NCI-H460 (cell line): Measurements from ENCODE around the gene PLSCR2. TPM values are rescaled to one million over a fixed set of nuclear protein-coding genes. Genes with fewer than 3 reads are reported as not detected.
"Not testable (repeated sequence)": the region's sequence is repeated elsewhere in the genome, so short reads cannot be mapped to it uniquely, and the experiment has no call there.

Source experiments
- DNase-seq: peaks from one replicate; pipeline ENCODE4 v3.0.0-alpha.2; 2016; ENCODE audit warnings: low read depth; ENCODE audit errors: extremely low read depth
- polyA plus RNA-seq: library from polyadenylated mRNA; depleted of rRNA; stranded (reverse); fragments of >200 nt; gene quantifications from 2 replicates; pipeline ENCODE4 v1.2.3, GENCODE V29; 2014; cell fraction: nucleus; rRNA removed
- total RNA-seq: library from RNA; depleted of rRNA; stranded (reverse); fragments of >200 nt; shearing (Covaris generic); gene quantifications from 2 replicates; pipeline ENCODE4 v1.2.3, GENCODE V29; 2014; rRNA removed

PLSCR2 gene, protein sequence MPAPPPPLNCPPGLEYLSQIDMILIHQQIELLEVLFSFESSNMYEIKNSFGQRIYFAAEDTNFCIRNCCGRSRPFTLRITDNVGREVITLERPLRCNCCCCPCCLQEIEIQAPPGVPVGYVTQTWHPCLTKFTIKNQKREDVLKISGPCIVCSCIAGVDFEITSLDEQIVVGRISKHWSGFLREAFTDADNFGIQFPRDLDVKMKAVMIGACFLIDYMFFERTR
- total RNA-seq: 0.43 TPM in 1 of 2 replicates, not detected in the other
- not detected in 2 replicates for polyA plus RNA-seq

DNA sequence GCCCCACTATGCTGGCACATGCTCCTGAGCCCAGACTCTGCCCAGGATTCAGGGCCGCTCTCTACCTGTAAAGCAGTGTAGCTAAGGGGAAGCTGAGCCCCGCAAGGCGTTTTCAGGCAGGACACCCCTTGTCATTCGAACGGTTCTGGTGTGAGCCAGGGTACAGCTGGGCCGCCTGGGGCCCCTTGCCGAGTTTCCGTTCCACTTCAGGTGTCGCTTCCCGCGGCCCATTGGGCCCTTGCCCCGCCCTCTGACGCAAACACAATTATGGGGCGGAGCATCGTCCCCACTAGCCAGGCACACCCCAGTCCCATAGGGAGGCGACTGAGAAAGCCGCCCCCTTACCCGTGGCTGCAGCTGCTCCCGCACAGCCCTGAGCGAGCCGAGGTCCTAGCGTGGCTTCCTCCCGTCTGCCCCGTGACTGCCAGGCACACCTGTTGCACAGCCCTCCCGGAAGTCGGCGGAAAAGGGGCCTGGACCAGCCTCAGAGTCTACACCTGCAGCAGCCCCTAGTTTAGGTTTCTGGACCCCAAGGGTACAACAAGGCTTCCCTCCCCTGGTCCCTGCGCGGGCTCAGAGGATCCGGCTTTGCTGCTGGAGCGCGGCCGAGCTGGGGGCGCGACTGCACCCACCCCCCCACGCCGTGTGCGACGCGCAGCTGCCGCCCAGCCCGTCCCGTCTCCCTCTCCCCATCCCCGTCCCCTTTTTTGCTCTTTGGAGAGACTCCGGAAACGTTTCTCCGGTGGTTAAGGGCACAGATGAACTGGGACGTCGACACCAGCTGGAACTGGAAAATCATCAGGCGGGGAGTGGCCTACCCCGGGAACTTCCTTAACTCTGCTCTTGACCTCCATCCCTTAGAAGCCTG is at the start of gene PLSCR2:
TSS of gene PLSCR2 (minus strand) at position 412 of the 868 bp plus-strand sequence. CDS start 9,657 bp downstream, outside the sequence.
- DNase-seq: peak; percentile 65

DNA sequence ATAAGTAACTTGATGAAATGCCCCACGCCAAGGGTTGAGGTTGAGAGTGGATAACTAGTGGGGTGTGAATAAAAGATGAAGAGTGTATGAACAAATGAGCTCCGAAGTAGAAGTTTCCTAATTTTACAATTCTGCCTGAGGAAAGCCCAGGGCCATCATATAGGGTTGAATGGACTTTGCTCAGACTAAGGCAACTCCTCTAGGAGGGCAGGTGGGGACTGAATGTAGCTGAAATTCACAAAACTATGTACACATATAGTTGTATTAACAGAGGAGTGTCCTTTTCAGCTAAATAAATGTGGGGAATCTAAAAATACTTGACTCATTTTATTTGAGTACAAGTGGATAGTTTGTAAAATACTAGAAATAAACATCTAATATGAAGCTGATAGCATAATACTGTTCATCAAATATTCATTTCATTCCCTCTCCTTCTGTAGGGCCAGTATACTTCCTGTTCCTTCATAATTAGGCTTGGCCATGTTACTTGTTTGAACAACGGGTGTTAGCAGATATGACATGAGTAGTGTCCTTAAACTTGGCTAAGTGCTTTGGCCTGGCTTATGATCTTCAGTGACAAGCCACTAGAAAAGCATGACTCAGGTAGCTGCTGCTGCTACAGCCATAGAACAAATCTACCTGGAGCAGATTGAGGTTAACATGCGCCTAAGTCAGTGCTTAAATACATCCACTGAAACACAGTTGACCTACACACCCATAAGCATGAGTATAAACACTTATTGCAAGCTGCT is 48.5 kb upstream of the PLSCR2 start:
- DNase-seq: no peak

DNA sequence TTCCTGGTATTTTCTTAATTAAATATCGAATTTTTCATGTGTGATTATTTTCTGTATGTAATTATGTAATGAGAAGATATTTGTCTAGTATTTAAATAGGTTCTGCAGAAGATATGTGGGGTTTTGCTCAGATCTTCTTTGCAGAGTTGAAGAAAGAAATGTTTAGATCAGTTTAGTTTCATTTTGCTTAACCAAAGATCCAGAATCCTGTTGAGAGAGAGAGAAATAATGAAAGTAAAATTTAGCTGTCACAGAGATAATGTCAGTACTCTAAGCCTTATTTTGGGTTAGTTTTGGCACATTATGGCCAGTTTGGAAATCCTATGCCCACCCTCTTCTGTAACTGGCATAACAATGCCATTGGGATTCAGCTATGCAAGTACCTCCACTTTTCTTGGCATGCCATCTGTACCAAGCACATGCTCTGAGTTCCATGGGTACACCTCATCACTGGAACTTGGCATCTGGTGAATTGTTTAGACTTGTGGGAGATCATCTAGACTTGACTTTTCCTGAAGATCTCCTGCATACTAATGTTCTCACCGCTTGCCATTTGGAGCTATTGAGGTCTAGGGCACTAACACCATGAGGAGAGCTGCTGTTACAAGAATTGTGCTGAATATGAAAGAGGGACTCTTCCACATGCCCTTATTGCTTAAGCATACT is 44.2 kb upstream of the PLSCR2 start:
- no peak for DNase-seq

DNA sequence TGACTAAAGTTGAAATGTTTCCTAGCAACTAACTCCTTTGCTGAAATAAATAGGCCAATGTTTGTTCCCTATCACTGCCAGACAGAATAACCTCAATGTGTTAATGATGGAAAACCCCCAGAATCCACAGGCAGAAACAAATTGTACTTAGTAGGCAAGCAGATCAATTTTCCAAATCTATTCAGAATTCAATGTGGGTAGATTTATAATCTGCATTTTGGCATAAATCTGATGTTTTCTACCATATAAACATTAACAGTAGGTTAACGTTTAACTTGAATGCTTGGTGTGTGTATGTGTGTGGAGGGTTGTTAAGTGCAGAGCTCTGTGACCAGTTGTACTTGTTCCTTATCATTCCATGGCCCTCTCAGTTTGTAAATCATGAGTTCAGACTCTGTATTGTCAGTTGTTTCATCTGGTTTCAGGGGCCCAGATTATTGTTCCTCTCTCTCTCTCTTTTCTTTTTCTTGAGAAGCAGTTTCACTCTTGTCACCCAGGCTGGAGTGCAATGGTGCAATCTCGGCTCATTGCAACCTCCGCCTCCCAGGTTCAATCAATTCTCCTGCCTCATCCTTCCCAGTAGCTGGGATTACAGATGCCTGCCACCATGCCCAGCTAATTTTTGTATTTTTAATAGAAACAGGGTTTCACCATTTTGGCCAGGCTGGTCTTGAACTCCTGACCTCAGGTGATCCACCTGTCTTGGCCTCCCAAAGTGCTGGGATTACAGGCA is 42.2 kb upstream of the PLSCR2 start:
- no peak for DNase-seq

DNA sequence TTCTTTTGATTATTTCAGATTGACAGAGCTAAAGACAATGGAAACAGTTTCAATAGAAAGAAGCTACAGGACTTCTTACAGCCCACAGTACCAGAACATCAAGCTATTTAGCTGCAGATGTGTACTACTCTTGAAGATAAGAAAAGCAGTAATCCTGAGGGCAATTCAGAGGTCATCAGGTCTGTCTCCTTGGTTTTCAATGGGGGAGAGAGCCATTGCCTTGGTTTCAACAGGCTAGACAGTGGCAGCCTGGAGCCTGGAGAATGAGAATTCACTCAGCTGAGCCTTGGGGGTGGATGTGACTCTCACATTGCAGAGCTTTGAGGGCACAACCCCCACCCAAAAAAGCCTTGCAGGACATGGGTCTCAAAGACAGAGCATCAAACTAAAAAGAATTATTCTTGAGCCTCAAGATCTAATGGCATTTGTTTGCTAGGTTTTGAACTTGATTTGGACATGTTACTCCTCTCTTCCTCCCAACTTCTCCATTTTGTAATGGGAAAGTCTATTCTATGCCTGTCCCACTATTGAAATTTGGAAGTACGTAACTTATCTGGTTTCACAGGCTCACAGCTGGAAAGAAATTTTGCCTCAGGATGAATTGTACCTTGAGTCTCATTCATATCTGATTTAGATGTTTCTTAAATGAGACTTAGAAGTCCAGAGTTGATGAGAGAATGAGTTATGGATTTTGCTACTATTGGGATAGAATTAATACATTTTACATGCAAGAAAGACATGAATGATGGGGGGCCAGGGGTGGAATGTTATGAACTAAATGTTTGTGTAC is 38.2 kb upstream of the PLSCR2 start:
- no peak for DNase-seq

DNA sequence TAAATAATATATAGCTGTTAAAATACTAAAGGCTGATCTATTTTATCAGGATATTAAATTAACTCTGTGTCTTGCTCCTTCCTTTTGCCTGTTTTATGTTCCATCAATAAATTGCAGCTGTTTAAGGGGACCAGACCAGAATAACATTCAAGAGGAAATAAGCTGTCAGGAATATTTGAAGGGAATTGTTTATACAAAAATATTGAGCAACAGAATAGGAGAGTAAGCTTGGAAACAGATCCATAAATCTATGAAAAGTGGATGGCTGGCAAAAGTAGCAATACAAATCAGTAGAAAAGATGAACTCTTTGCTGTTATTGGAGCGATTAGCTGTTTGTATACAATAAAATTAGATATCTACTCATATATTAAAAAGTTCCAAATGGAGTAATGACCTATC is 36.2 kb upstream of the PLSCR2 start:
- DNase-seq: no peak

DNA sequence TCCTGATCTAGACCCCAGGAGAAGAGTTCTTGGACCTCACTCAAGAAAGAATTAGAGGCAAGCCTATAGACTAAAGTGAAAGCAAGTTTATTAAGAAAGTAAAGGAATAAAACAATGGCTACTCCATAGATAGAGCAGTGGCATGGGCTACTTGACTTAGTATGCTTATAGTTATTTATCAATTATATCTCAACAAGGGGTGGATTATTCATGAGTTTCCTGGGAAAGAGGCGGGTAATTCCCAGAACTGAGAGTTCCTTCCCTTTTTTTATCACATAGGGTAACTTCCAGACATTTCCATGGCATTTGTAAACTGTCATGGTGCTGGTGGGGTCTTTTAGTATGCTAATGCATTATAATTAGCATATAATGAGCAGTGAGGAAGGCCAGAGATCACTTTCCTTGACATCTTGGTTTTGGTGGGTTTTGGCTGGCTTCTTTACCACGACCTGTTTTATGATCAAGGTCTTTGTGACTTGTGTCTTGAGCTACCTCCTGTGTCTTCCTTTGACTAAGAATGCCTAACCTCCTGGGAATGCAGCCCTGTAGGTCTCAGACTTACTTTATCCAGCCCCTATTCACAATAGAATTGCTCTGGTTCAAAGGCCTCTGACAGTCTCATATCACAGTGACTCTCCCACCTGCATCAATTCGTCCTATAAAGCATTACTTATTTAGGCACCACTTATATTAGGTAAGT is 35.3 kb upstream of the PLSCR2 start:
- DNase-seq: no peak

DNA sequence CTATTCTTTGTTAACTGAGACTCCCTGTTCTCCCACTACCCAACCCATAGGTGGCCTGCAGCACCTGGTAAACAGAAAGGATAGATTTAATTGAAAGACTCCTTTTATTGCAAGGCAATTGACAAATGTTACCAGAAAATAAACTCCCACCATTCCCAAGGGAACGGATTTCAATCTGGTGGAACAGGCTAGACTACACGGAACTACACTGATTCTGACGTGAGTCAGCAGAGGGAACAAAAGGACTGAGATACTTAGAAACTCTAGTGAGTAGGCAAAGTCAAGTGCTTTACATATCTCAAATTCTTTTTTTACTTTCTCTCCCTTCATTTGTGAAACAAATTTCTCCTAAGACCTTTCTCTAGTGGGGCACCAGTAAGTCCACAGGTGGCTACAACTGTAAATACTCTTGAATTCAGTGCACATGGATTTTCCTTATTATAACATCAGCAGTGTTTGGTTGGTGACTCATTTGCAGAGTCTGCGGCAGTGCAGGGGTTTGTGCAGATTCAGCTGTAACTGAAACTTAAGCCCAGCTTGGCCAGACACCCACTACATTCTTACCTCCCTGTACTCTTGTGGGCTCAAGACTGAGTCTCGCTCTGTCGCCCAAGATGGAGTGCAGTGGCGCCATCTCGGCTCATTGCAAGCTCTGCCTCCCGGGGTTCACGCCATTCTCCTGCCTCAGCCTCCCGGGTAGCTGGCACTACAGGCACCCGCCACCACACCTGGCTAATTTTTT is 34.3 kb upstream of the PLSCR2 start:
- DNase-seq: peak; percentile 9

DNA sequence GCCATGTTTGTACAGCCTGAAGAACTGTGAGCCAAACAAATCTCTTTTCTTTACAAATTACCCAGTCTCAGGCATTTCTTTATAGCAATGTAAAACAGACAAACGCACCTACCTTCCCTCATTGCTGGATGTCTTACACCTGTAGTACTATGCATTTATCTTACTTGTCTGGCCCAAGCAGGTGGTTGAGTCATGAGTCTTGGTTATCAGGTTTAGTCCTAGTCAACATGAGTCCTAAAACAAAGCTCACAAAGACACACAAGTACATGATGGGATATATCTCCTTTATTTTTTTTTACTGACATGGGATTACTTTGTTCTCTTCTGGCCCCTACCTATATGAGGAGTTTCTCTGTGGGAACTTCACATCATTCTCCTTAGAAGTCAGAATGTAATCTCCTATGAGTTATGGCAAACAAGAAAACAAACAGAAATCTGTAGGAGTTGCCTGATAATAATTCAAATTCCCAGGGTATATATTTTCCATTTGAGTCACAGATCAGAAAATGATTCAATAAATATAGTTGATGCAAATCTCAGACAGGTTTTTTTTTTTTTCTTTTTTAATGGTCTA is 33.6 kb upstream of the PLSCR2 start:
- no peak for DNase-seq

DNA sequence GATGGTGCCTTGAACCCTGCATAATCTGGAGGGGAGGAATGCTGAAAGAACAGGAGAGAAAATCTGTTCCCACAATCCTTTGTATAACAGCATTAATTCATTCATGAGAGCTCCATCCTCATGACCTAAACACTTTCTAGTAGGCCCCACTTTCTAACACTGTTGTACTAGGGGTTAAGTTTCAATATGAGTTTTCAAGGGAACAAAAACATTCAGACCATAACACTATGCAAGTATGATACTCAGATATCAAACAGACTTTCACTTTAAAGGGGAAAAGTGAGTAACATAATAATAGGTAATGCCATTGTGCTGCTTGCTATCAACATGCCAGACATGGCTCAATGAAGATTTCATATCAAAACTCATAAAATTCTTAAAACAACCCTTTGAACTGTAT is 32.4 kb upstream of the PLSCR2 start:
- DNase-seq: no peak

DNA sequence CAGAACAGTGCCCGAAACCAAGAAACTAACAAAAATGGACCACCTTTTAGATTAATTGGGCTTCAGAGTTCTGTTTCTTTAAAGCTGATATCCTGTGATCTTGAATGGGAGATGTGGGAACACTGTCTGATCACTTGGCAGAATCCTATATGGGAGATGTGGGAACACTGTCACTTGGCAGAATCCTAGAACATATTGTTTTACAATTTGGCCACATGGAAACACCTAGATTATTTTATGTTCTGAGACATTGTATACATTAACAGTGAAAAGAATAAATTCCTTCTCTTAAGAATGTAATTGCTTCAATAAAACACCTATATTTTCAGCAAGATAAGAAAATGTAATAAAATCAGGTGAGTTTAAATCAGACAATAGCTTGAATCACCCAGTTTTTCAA is 30.3 kb upstream of the PLSCR2 start:
- no peak for DNase-seq

DNA sequence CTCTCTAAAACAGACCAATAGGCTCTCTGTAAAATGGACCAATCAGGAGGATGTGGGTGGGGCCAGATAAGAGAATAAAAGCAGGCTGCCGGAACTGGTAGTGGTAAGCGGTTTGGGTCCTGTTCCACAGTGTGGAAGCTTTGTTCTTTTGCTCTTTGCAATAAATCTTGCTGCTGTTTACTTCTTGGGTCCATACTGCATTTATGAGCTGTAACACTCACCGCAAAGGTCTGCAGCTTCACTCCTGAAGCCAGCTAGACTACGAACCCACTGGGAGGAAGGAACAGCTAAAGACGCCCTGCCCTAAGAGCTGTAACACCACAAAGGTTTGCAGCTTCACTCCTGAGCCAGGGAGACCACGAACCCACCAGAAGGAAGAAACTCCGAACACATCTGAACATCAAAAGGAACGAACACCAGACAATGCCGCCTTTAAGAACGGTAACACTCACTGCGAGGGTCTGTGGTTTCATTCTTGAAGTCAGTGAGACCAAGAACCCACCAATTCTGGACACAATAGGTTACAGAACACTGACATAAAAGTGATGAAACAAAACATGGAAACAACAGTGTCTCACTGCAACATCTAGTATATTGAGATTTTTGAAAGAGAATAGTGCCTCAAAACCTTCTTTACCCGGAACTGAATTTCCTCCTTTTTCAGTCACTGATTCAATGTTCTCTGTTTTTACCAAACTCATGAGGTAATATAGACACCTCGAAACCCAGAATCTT is 28.8 kb upstream of the PLSCR2 start:
- no peak for DNase-seq

DNA sequence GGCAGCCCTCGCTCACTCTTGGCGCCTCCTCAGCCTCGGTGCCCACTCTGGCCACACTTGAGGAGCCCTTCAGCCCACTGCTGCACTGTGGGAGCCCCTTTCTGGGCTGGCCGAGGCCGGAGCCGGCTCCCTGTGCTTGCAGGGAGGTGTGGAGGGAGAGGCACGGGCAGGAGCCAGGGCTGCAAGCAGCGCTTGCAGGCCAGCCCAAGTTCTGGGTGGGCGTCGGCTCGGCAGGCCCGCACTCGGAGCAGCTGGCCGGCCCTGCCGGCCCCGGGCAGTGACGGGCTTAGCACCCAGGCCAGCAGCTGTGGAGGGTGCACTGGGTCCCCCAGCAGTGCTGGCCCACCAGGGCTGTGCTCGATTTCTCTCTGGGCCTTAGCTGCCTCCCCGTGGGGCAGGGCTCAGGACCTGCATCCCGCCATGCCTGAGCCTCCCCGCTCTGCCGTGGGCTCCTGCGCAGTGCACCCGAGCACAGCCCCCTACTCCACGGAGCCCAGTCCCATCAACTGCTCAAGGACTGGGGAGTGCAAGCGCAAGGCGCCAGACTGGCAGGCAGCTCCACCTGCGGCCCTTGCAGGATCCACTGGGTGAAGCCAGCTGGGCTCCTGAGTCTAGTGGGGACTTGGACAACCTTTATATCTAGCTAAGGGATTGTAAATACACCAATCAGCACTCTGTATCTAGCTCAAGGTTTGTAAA is 27.9 kb upstream of the PLSCR2 start:
- not testable (repeated sequence) for DNase-seq

DNA sequence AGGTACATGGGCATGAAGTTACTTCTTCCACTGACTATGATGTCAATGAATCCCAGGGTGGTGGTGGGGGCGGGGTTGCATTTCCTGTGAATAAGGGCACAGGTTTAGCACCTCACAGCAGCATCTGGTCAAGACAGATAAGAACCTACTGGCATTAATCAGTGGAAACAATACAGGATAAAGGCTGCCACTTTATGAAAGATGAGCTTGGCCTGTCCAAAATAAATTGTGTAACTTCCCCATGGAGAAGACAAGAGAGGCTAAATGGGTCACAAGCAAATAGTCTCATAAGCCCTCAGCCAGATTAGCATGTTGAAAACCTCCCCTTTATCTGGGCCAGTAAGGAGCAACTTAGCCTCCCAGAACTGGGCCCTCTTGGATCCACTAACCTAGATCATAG is 27.4 kb upstream of the PLSCR2 start:
- no peak for DNase-seq

DNA sequence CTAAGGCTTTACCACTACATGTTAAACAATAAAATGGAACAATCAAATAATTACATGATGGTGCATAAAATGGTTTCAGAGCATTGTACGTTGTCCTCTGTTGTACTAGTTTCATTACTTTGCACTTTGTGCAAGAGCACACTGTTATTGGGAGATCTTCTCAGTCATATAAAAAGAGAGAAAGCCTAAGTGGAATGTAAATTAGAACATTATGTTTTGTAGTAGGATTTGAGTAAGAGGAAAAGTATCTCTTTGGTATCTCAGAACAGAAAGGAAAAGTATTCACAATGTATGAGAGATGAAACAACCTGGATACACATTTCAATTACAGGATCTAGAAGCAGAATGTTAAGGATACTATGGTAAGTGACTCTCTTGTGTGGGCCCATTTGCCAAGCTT is 26.9 kb upstream of the PLSCR2 start:
- DNase-seq: no peak

DNA sequence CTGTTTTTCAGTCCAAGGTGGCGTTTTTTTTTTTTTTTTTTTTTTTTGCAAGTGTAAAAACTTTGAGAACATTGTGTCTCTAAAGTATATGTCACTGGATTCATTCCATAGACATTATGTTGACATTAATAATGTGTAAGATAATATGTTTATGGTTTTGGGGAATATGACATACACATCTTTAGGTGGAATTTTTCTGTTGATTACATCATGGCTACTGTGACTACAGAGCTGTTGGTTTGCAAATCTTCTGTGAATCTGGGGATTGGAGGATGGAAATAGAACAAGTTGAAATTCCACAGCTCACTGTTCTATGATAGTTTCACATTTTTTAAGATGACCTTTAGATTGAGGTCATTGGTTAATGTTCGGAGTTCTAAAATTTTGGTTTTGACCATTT is 24.4 kb upstream of the PLSCR2 start:
- DNase-seq: no peak
